Endothelial cell (in vitro differentiated cells): ENCODE measurements around the gene CLN6. TPM values are rescaled to one million over a fixed set of nuclear protein-coding genes. Genes with fewer than 3 reads are reported as not detected.
"Not testable (repeated sequence)": the region's sequence is repeated elsewhere in the genome, so short reads cannot be mapped to it uniquely, and the experiment has no call there.

Experiments
- DNase-seq: peaks from one replicate; pipeline ENCODE4 v3.0.0; 2021; ENCODE audit warnings: low spot score
- H3K27ac Mint-ChIP-seq: one replicate; pipeline ENCODE4 v1.8.0; 2021; ENCODE audit warnings: mixed read lengths, inconsistent platforms; ENCODE audit not compliant: unreplicated experiment
- H3K27me3 Mint-ChIP-seq: one replicate; pipeline ENCODE4 v1.8.0; 2021; ENCODE audit warnings: mild to moderate bottlenecking, moderate library complexity, mixed read lengths, inconsistent platforms; ENCODE audit not compliant: unreplicated experiment
- H3K36me3 Mint-ChIP-seq: one replicate; pipeline ENCODE4 v1.8.0; 2021; ENCODE audit warnings: mild to moderate bottlenecking, low read depth, mixed read lengths, inconsistent platforms; ENCODE audit not compliant: unreplicated experiment
- H3K4me1 Mint-ChIP-seq: one replicate; pipeline ENCODE4 v1.8.0; 2021; ENCODE audit warnings: mild to moderate bottlenecking, mixed read lengths, inconsistent platforms; ENCODE audit not compliant: unreplicated experiment
- H3K4me3 Mint-ChIP-seq: one replicate; pipeline ENCODE4 v1.8.0; 2021; ENCODE audit warnings: mild to moderate bottlenecking, mixed read lengths, inconsistent platforms; ENCODE audit not compliant: unreplicated experiment
- H3K9me3 Mint-ChIP-seq: one replicate; pipeline ENCODE4 v1.8.0; 2021; ENCODE audit warnings: mixed read lengths, inconsistent platforms; ENCODE audit not compliant: unreplicated experiment
- total RNA-seq: library from RNA; stranded (reverse); fragmentation: NEBNext Ultra II Directional; extraction: Animal tissue kit (Norgen Biotek cat#: 25700); gene quantifications from one replicate; pipeline ENCODE4 v1.2.1, GENCODE V29; 2021; ENCODE audit not compliant: unreplicated experiment
- TF ChIP-seq, protein P1 (sequence below): fragments of 200-600 bp; sonication (generic); IDR thresholded peaks from one replicate; pipeline ENCODE4 v1.5.0; 2021; ENCODE audit warnings: antibody characterized with exemption; ENCODE audit not compliant: unreplicated experiment

CLN6 gene
- total RNA-seq, 1 donor from 2014 or later: 42.1 TPM

DNA sequence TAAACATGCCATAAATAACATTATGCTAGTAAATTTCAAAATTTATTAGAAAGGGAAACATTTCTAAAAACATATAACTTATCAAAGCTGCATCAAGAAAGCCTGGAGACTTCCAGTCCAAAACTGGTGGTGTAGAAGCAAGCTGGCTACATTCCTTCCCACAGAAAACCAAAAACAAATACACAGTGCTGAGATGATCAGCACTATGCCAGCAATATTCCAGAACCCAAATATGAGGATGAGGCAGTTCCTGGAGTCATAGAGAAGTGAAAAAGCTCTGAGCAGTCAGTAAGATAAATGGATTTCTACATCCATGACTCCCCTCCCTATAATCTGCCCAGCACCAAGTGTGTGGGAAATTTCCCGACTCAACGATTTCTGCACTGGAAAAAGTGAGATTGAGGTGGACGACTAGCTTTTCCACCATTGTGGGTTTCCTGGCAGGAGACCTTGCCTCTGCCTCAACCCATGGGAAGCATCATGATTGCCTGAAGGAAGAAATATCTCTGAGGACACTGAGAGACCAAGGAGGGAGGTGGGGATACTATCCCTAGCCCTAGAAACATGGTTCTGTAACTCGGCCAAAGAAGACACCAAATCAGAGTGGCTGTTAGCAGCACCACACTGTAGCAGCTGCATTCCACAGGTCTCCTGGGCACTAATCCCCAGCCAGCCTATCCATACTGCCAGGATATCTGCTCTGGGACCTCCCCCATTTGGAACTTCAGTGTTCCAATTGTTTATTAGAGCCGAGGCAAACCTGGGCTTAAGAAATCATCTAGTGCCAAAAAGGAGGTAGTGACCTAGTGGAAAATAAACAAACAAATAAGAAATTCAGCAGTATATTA, 11.8 kb upstream of the CLN6 start:
- no peaks in the 10 kb centered on the region for H3K27me3 Mint-ChIP-seq
- peaks cover 11% of the 10 kb centered on the region for H3K4me1 Mint-ChIP-seq
- TF ChIP-seq, protein P1, sequence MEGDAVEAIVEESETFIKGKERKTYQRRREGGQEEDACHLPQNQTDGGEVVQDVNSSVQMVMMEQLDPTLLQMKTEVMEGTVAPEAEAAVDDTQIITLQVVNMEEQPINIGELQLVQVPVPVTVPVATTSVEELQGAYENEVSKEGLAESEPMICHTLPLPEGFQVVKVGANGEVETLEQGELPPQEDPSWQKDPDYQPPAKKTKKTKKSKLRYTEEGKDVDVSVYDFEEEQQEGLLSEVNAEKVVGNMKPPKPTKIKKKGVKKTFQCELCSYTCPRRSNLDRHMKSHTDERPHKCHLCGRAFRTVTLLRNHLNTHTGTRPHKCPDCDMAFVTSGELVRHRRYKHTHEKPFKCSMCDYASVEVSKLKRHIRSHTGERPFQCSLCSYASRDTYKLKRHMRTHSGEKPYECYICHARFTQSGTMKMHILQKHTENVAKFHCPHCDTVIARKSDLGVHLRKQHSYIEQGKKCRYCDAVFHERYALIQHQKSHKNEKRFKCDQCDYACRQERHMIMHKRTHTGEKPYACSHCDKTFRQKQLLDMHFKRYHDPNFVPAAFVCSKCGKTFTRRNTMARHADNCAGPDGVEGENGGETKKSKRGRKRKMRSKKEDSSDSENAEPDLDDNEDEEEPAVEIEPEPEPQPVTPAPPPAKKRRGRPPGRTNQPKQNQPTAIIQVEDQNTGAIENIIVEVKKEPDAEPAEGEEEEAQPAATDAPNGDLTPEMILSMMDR: no peak
- no peak overlapping the region for H3K27ac Mint-ChIP-seq
- no peak for DNase-seq
- no peaks in the 10 kb centered on the region for H3K36me3 Mint-ChIP-seq
- no peak overlapping the region for H3K4me3 Mint-ChIP-seq
- no peaks in the 10 kb centered on the region for H3K9me3 Mint-ChIP-seq

DNA sequence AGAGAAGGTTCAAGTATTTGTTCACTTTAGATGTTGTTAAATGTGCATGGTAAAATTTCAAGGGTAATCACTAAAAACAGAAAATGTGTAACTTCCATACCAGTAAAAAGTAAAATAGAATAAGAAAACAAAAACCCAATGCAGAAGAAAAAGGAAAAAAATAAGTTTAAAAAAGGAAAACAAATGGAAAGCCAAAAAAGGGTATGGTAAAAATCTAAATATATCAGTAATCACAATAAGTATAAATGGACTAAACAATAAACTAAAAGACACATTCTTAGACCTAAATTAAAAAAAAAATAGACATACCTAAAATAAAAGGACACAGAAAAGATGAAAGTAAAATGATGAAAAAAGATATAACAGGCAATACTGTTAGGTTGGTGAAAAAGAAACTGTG, 9.5 kb upstream of the CLN6 start:
- TF ChIP-seq, protein P1: no peak
- Mint-ChIP-seq H3K27me3 (no peaks in the 10 kb centered on the region), H3K27ac (no peak overlapping the region), H3K4me3 (no peak overlapping the region), H3K9me3 (no peaks in the 10 kb centered on the region), H3K4me1 (peaks cover 13% of the 10 kb centered on the region), H3K36me3 (no peaks in the 10 kb centered on the region)
- no peak for DNase-seq

DNA sequence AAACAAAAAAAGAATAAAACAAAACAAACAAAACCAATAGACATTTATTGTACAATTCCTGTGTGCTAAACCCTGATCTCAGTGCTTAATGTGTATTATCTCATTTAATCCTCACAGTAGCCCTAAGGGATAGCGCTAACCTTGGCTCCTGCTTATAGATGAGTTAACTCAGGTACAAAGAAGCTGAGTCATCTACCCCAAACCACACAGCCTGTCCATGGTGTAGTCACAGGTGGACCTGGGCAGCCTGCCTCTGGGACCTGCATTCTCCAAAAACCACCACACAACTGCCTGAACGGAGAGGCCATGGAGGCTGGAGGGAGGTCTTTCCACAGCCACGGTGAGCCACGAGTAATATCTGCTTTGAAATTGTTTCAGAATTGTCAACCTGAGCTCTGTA, 5.5 kb upstream of the CLN6 start:
- Mint-ChIP-seq H3K4me3 (no peak overlapping the region), H3K27me3 (peaks cover 10% of the 10 kb centered on the region)
- DNase-seq: no peak

DNA sequence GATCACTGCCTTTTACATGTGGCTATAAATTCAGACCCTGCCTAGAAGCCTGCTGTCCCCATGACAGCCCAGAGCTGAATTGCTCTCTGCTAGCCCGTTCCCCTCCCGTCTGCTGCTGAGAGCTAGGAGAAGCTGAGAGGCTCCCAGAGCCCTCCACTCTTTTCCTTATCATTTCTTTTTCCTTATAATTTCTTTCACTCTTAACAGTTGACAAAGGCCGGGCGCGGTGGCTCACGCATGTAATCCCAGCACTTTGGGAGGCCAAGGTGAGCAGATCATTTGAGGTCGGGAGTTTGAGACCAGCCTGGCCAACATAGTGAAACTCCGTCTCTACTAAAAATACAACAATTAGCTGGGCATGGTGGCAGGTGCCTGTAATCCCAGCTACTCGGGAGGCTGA, 5.0 kb upstream of the CLN6 start:
- Mint-ChIP-seq H3K4me1 (peaks cover 20% of the 10 kb centered on the region), H3K27me3 (peaks cover 13% of the 10 kb centered on the region)
- not testable (repeated sequence) for H3K36me3 Mint-ChIP-seq, H3K4me3 Mint-ChIP-seq, H3K27ac Mint-ChIP-seq, DNase-seq, H3K9me3 Mint-ChIP-seq

More for the DNA sequence above, 5.5 kb upstream of the CLN6 start:
- Mint-ChIP-seq H3K36me3 (no peaks in the 10 kb centered on the region), H3K27ac (no peak overlapping the region), H3K4me1 (peaks cover 17% of the 10 kb centered on the region), H3K9me3 (no peaks in the 10 kb centered on the region)
- TF ChIP-seq, protein P1: no peak

DNA sequence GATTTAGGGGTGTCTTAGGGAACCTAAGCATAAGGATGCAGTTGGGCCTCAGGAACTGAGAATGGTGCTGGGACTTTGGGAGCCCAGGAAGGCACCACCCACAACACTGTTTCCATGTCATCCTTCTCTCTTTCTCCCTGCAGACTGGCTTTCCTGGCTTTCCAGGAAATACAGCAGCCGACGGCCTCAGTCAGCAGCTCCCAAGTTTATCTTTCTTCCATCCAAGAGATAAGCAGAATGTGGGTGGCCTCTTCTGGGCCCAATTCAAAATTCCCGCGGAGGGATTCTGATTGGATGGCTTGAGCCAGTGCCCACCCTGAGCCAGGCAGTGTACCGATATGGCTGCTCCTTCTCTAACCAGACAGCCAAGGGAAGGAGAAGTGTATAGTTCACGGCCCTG, 4.5 kb upstream of the CLN6 start:
- no peaks in the 10 kb centered on the region for H3K36me3 Mint-ChIP-seq
- H3K4me3 Mint-ChIP-seq: no peak overlapping the region
- H3K27ac Mint-ChIP-seq: no peak overlapping the region
- peaks cover 13% of the 10 kb centered on the region for H3K27me3 Mint-ChIP-seq
- TF ChIP-seq, protein P1: no peak
- H3K4me1 Mint-ChIP-seq: peaks cover 20% of the 10 kb centered on the region
- DNase-seq: no peak
- H3K9me3 Mint-ChIP-seq: no peaks in the 10 kb centered on the region
